Activated CD8-positive, alpha-beta T cell treated with anti-CD3 and anti-CD28 coated beads, Interleukin-2, amount 10 ng/mL, durations not matched to agents 7 days and 5 days (primary cell): ENCODE data around the gene HDAC4. TPM values are rescaled to one million over a fixed set of nuclear protein-coding genes. Genes with fewer than 3 reads are reported as not detected.
A peak's percentile ranks its signal among the peaks of the same experiment; 100 is the strongest.

Experiments used
- ATAC-seq: fragments of 150-1000 bp; cut with Tn5 transposase; one replicate; pipeline ENCODE4 v1.10.0; 2021; ENCODE audit warnings: moderate library complexity
- CTCF ChIA-PET: fragments of 350-600 bp; sonication (Branson Sonifier 250); formaldehyde crosslinking; loops from one replicate; lab custom pipeline; 2021; ENCODE audit warnings: antibody characterized with exemption; lab: Charles Lee
- POLR2A ChIA-PET: fragments of 350-600 bp; sonication (Branson Sonifier 250); formaldehyde crosslinking; loops from one replicate; lab custom pipeline; 2021; ENCODE audit warnings: antibody characterized with exemption; lab: Charles Lee
- DNase-seq: peaks from one replicate; pipeline ENCODE4 v3.0.0-alpha.2; 2020
- H3K27ac Mint-ChIP-seq: one replicate; pipeline ENCODE4 v1.8.0; 2021; ENCODE audit warnings: mild to moderate bottlenecking, mixed read lengths
- H3K27me3 Mint-ChIP-seq: one replicate; pipeline ENCODE4 v1.8.0; 2021; ENCODE audit warnings: low read depth, mixed read lengths
- H3K36me3 Mint-ChIP-seq: one replicate; pipeline ENCODE4 v1.8.0; 2021; ENCODE audit warnings: low read depth, mixed read lengths
- H3K4me1 Mint-ChIP-seq: one replicate; pipeline ENCODE4 v1.8.0; 2021; ENCODE audit warnings: low read depth, mixed read lengths
- H3K4me3 Mint-ChIP-seq: one replicate; pipeline ENCODE4 v1.8.0; 2021; ENCODE audit warnings: mild to moderate bottlenecking, mixed read lengths
- H3K9me3 Mint-ChIP-seq: one replicate; pipeline ENCODE4 v1.8.0; 2022; ENCODE audit warnings: mixed read lengths; ENCODE audit not compliant: insufficient read depth
- total RNA-seq, 2 experiments: library from RNA; stranded (reverse); gene quantifications; one replicate each; pipeline ENCODE4 v1.2.3, GENCODE V29; 2021

The HDAC4 gene
- total RNA-seq, 2 experiments from 2014 or later: 50.7 to 58.8 TPM

- CTCF ChIA-PET: no interaction called here
- Mint-ChIP-seq H3K36me3 (peaks cover 28% of the 10 kb centered on the region), H3K27me3 (no peaks in the 10 kb centered on the region), H3K9me3 (no peaks in the 10 kb centered on the region), H3K4me3 (no peak overlapping the region), H3K4me1 (peaks cover 36% of the 10 kb centered on the region), H3K27ac (no peak overlapping the region)
- DNase-seq (no peak), ATAC-seq (no peak)
- POLR2A ChIA-PET: no interaction called here
Measured at GRCh38 chr2:239236043-239236807, 164.6 kb downstream of the HDAC4 start.

- Mint-ChIP-seq H3K9me3 (no peaks in the 10 kb centered on the region), H3K4me3 (no peak overlapping the region), H3K27ac (no peak overlapping the region), H3K4me1 (peaks cover 45% of the 10 kb centered on the region), H3K27me3 (no peaks in the 10 kb centered on the region), H3K36me3 (peaks cover 28% of the 10 kb centered on the region)
- CTCF ChIA-PET: no interaction called here
- POLR2A ChIA-PET: no interaction called here
- no peak for ATAC-seq
- DNase-seq: no peak
Measured at GRCh38 chr2:239235311-239235710, 165.5 kb downstream of the HDAC4 start.

- no peak for ATAC-seq
- POLR2A ChIA-PET: no interaction called here
- CTCF ChIA-PET: no interaction called here
- H3K9me3 Mint-ChIP-seq: no peaks in the 10 kb centered on the region
- no peak for DNase-seq
- H3K36me3 Mint-ChIP-seq: peaks cover 28% of the 10 kb centered on the region
- no peak overlapping the region for H3K4me3 Mint-ChIP-seq
- H3K4me1 Mint-ChIP-seq: peaks cover 52% of the 10 kb centered on the region
- no peaks in the 10 kb centered on the region for H3K27me3 Mint-ChIP-seq
- peak overlapping the region; percentile 10 for H3K27ac Mint-ChIP-seq
Measured at GRCh38 chr2:239234191-239235175, 166.3 kb downstream of the HDAC4 start.

DNA sequence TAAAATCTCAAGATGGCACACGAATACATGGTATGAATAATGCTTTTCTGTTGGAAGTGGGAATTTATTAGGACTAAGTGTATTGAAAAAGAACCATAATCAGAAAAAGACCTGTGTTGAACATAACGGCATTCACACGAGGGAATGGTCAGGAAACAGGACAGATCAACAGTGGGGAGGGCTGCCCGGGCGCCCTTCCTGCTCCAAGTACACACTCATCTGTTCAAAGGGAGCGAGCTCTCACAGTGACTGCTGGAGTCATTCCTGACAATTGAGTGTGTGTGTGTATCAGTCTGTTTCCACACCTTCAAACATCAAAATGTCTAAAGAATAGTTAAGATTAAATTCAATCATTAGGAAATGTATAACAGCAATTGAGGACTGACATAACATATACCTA, 167.2 kb downstream of the HDAC4 start:
- H3K4me3 Mint-ChIP-seq: no peak overlapping the region
- no peaks in the 10 kb centered on the region for H3K27me3 Mint-ChIP-seq
- peaks cover 56% of the 10 kb centered on the region for H3K4me1 Mint-ChIP-seq
- ATAC-seq (no peak), DNase-seq (no peak)
- CTCF ChIA-PET: no interaction called here
- POLR2A ChIA-PET: no interaction called here
- H3K9me3 Mint-ChIP-seq: no peaks in the 10 kb centered on the region
- peaks cover 28% of the 10 kb centered on the region for H3K36me3 Mint-ChIP-seq
- H3K27ac Mint-ChIP-seq: no peak overlapping the region

GRCh38 chr2:239232195-239232578, 168.6 kb downstream of the HDAC4 start:
- CTCF ChIA-PET: no interaction called here
- Mint-ChIP-seq H3K9me3 (no peaks in the 10 kb centered on the region), H3K36me3 (peaks cover 28% of the 10 kb centered on the region), H3K4me3 (peak overlapping the region; percentile 10), H3K27ac (peak overlapping the region; percentile 82), H3K4me1 (peaks cover 61% of the 10 kb centered on the region), H3K27me3 (no peaks in the 10 kb centered on the region)
- no peak for ATAC-seq
- POLR2A ChIA-PET: interaction anchor here (0.6 kb wide), 1 partner anchor 1335 kb away, joined by 3 read pairs; no protein-coding TSS in a partner anchor
- no peak for DNase-seq

- H3K9me3 Mint-ChIP-seq: no peaks in the 10 kb centered on the region
- DNase-seq: peak; percentile 44
- peak; percentile 61 for ATAC-seq
- peak overlapping the region; percentile 92 for H3K27ac Mint-ChIP-seq
- H3K36me3 Mint-ChIP-seq: peaks cover 28% of the 10 kb centered on the region
- POLR2A ChIA-PET: interaction anchor here (0.6 to 1.4 kb wide), 6 partner anchors 10 to 1336 kb away, joined by 3 to 9 read pairs (median 5); no protein-coding TSS in a partner anchor
- peaks cover 63% of the 10 kb centered on the region for H3K4me1 Mint-ChIP-seq
- H3K27me3 Mint-ChIP-seq: no peaks in the 10 kb centered on the region
- CTCF ChIA-PET: interaction anchor here (1.0 to 1.4 kb wide), 5 partner anchors 10 to 64 kb away, joined by 3 to 7 read pairs (median 4); no protein-coding TSS in a partner anchor
- H3K4me3 Mint-ChIP-seq: peak overlapping the region; percentile 39
Measured at GRCh38 chr2:239231231-239232194, 169.3 kb downstream of the HDAC4 start.

GRCh38 chr2:239230318-239231052, 170.3 kb downstream of the HDAC4 start:
- H3K36me3 Mint-ChIP-seq: peaks cover 25% of the 10 kb centered on the region
- DNase-seq (peak; percentile 55), ATAC-seq (peak; percentile 77)
- ChIA-PET CTCF (interaction anchor here (1.0 to 1.4 kb wide), 5 partner anchors 9 to 65 kb away, joined by 3 to 7 read pairs (median 4); no protein-coding TSS in a partner anchor), POLR2A (interaction anchor here (0.6 to 1.4 kb wide), 6 partner anchors 9 to 171 kb away, joined by 3 to 9 read pairs (median 5); partner anchors contain the start of gene HDAC4)
- peak overlapping the region; percentile 39 for H3K4me3 Mint-ChIP-seq
- no peaks in the 10 kb centered on the region for H3K27me3 Mint-ChIP-seq
- H3K27ac Mint-ChIP-seq: peak overlapping the region; percentile 92
- peaks cover 70% of the 10 kb centered on the region for H3K4me1 Mint-ChIP-seq
- H3K9me3 Mint-ChIP-seq: no peaks in the 10 kb centered on the region

DNA sequence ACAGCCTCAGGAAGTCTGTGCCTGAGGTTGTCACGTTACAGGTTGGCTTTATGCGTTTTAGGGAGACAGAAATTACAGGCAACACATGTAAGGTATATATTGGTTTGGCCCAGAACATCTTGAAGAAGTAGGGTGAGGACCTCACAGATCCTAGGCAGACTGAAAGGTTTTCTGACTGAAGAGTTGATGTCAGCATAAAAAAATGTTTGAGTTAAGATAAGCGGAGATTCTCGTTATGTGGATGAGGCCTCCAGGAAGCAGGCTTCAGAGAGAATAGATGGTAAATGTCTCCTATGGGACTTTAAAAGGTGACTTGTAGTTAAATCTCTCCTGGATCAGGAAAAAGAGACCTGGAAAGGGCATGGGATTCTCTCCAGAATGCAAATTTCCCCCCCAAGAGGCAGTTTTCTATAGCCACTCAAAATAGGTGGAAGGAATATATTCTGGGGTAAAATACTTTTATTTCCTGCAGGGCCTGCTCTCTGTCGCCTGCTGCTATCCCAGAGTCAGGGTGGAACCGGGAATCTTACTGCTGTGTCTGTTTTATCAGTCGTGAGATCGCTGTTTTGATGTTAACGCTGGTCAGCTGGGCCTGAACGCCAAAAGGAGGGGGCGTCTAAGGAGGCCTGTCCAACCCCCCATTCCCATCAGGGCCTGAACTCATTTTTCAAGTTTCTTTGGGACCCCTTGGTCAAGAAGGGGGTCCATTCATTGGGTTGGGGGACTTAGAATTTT, 171.1 kb downstream of the HDAC4 start:
- ATAC-seq (no peak), DNase-seq (no peak)
- Mint-ChIP-seq H3K9me3 (no peaks in the 10 kb centered on the region), H3K36me3 (peaks cover 17% of the 10 kb centered on the region), H3K4me3 (no peak overlapping the region), H3K4me1 (peaks cover 71% of the 10 kb centered on the region), H3K27ac (peak overlapping the region; percentile 92), H3K27me3 (no peaks in the 10 kb centered on the region)
- CTCF ChIA-PET: interaction anchor here (1.2 to 1.4 kb wide), 2 partner anchors 38 to 42 kb away, joined by 3 to 7 read pairs; no protein-coding TSS in a partner anchor
- POLR2A ChIA-PET: interaction anchor here (1.1 to 1.4 kb wide), 2 partner anchors 13 to 92 kb away, joined by 6 to 9 read pairs; no protein-coding TSS in a partner anchor

GRCh38 chr2:239227661-239228371, 173.0 kb downstream of the HDAC4 start:
- Mint-ChIP-seq H3K27ac (no peak overlapping the region), H3K4me1 (peaks cover 77% of the 10 kb centered on the region), H3K9me3 (no peaks in the 10 kb centered on the region), H3K4me3 (no peak overlapping the region), H3K36me3 (no peaks in the 10 kb centered on the region), H3K27me3 (no peaks in the 10 kb centered on the region)
- CTCF ChIA-PET: no interaction called here
- no peak for DNase-seq
- POLR2A ChIA-PET: no interaction called here
- no peak for ATAC-seq
